ENCODE data around the gene KCNQ1.

The KCNQ1 gene

DNA sequence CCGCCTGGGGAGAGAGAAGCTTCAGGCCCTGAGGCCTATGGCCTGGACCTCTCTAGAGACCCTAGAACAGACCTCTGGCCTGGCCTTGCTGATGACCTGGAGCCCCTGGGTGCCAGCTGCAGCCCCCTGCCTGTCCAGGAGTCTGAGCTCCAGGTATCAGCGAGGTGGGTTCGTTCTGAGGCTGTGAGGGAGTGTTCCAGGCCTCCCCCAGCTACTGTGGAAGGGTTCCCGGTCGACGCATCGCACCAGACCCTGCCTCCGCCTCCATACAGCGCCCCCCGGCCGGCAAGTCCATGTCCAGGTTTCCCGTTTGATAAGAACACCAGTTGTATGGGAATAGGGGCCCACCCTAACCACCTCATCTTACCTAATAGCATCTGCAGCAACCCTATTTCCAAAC lies 111.1 kb downstream of the KCNQ1 start:
- Histone ChIP-seq H3K4me2 (ENCODE audit: low read depth, low read length, poor library complexity, severe bottlenecking) (no peak overlapping the region), H3K27me3 (ENCODE audit: low read length) (no peaks in the 10 kb centered on the region)

DNA sequence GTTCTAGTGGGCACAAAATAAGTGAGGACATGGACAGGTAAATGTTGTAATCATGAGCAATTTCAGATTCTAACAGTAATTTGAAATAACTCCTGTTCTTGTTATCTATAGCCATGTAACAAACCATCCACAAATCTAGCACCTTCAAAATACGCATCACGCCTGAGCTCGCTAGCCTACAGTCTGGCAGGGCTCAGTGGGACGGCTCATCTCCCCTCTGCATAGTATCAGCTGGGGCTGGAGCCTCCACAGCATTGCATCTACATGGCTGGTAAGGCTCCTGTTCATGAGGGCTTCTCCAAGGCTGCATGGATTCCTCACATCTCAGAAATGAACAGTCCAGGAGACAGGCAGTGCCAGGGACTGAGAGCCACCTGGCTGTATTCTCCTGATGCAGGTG lies 112.6 kb downstream of the KCNQ1 start:
- Histone ChIP-seq H3K79me2 (ENCODE audit: insufficient read depth, low read length) (no peaks in the 10 kb centered on the region), H3K9me2 (replicated peaks; ENCODE audit: insufficient read depth, low read length) (no peaks in the 10 kb centered on the region), H3F3A (ENCODE audit: insufficient read depth) (no peaks in the 10 kb centered on the region), H3K9ac (ENCODE audit: low read length) (no peak overlapping the region), H3K27ac (ENCODE audit: low read depth, low read length) (no peak overlapping the region), H4K20me1 (ENCODE audit: low read depth, low read length) (no peaks in the 10 kb centered on the region), H3K27me3 (ENCODE audit: low read length) (no peaks in the 10 kb centered on the region), H3K4me2 (ENCODE audit: low read depth, low read length, poor library complexity, severe bottlenecking) (no peak overlapping the region), H3K9me3 (ENCODE audit: insufficient read depth, low read length) (no peaks in the 10 kb centered on the region), H3K4me3 (ENCODE audit: insufficient read depth, low read length, poor library complexity, severe bottlenecking) (no peak overlapping the region), H2AFZ (ENCODE audit: low read depth, low read length, severe bottlenecking) (no peak overlapping the region), H3K36me3 (ENCODE audit: low read length) (no peaks in the 10 kb centered on the region)
- TF ChIP-seq, protein P1, sequence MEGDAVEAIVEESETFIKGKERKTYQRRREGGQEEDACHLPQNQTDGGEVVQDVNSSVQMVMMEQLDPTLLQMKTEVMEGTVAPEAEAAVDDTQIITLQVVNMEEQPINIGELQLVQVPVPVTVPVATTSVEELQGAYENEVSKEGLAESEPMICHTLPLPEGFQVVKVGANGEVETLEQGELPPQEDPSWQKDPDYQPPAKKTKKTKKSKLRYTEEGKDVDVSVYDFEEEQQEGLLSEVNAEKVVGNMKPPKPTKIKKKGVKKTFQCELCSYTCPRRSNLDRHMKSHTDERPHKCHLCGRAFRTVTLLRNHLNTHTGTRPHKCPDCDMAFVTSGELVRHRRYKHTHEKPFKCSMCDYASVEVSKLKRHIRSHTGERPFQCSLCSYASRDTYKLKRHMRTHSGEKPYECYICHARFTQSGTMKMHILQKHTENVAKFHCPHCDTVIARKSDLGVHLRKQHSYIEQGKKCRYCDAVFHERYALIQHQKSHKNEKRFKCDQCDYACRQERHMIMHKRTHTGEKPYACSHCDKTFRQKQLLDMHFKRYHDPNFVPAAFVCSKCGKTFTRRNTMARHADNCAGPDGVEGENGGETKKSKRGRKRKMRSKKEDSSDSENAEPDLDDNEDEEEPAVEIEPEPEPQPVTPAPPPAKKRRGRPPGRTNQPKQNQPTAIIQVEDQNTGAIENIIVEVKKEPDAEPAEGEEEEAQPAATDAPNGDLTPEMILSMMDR (IDR thresholded peaks at IDR 0.05; ENCODE audit: insufficient read depth, low read length, poor library complexity, severe bottlenecking): no peak
- no peak for TF ChIP-seq EZH2phosphoT487 (conservative IDR thresholded peaks at IDR 0.05; ENCODE audit: low read length)

More for the DNA sequence above, 111.1 kb downstream of the KCNQ1 start:
- Histone ChIP-seq H4K20me1 (ENCODE audit: low read depth, low read length) (no peaks in the 10 kb centered on the region), H3K4me3 (ENCODE audit: insufficient read depth, low read length, poor library complexity, severe bottlenecking) (no peak overlapping the region), H3K9ac (ENCODE audit: low read length) (no peak overlapping the region), H3K79me2 (ENCODE audit: insufficient read depth, low read length) (no peaks in the 10 kb centered on the region), H3K9me2 (replicated peaks; ENCODE audit: insufficient read depth, low read length) (no peaks in the 10 kb centered on the region), H3K27ac (ENCODE audit: low read depth, low read length) (no peak overlapping the region), H3K36me3 (ENCODE audit: low read length) (no peaks in the 10 kb centered on the region), H3K9me3 (ENCODE audit: insufficient read depth, low read length) (no peaks in the 10 kb centered on the region), H2AFZ (ENCODE audit: low read depth, low read length, severe bottlenecking) (no peak overlapping the region), H3F3A (ENCODE audit: insufficient read depth) (no peaks in the 10 kb centered on the region)
- TF ChIP-seq, protein P1 (IDR thresholded peaks at IDR 0.05; ENCODE audit: insufficient read depth, low read length, poor library complexity, severe bottlenecking): no peak
- TF ChIP-seq EZH2phosphoT487 (conservative IDR thresholded peaks at IDR 0.05; ENCODE audit: low read length): no peak

DNA sequence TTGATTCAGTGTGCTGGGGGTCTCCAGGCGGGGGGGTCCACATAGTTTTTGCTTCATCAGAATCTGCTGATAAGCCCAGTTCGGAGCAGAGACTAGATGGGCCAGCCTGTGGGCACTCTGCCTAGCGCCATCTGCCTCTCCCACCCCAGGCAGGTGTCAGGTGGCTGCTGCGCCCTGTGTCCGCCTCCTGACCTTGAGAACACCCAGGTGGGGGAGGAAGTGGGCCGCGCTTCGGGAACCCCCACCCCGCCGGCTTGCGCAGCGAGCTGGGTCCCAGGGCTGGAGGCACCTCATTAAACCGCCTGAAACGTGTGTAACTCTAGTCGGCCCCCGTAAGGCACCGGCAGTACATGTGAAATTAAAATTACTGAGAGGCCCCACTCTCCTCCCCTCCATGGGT lies 113.6 kb downstream of the KCNQ1 start:
- Histone ChIP-seq H3F3A (ENCODE audit: insufficient read depth) (no peaks in the 10 kb centered on the region), H3K36me3 (ENCODE audit: low read length) (no peaks in the 10 kb centered on the region), H3K79me2 (ENCODE audit: insufficient read depth, low read length) (no peaks in the 10 kb centered on the region), H4K20me1 (ENCODE audit: low read depth, low read length) (no peaks in the 10 kb centered on the region), H3K4me2 (ENCODE audit: low read depth, low read length, poor library complexity, severe bottlenecking) (no peak overlapping the region), H3K4me3 (ENCODE audit: insufficient read depth, low read length, poor library complexity, severe bottlenecking) (no peak overlapping the region), H3K27ac (ENCODE audit: low read depth, low read length) (no peak overlapping the region), H2AFZ (ENCODE audit: low read depth, low read length, severe bottlenecking) (no peak overlapping the region), H3K9me3 (ENCODE audit: insufficient read depth, low read length) (no peaks in the 10 kb centered on the region), H3K9ac (ENCODE audit: low read length) (no peak overlapping the region), H3K27me3 (ENCODE audit: low read length) (no peaks in the 10 kb centered on the region), H3K9me2 (replicated peaks; ENCODE audit: insufficient read depth, low read length) (no peaks in the 10 kb centered on the region)
- no peak for TF ChIP-seq EZH2phosphoT487 (conservative IDR thresholded peaks at IDR 0.05; ENCODE audit: low read length)
- TF ChIP-seq, protein P1 (IDR thresholded peaks at IDR 0.05; ENCODE audit: insufficient read depth, low read length, poor library complexity, severe bottlenecking): no peak
